ENCODE measurements around the gene INSL3.

DNA sequence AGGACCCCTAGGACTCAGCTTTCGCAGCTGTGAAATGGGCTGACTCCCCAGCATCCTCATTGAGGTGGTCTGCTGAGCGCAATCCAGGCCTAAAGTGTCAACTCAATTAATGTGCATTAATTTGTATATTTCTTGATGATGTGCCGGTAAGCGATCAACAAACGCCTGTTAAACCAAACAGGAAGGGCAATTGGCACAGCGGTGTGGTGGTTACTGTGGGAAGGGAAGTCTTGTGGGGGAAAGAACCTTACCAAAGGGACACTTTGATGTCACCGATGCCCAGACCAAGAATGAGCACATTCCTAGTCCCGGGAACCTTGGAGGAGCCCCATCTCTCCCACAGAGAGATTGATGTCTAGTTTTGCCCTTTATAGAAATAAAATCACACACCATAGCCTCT, 24.8 kb upstream of the INSL3 start:
- TF ChIP-seq, protein P1, sequence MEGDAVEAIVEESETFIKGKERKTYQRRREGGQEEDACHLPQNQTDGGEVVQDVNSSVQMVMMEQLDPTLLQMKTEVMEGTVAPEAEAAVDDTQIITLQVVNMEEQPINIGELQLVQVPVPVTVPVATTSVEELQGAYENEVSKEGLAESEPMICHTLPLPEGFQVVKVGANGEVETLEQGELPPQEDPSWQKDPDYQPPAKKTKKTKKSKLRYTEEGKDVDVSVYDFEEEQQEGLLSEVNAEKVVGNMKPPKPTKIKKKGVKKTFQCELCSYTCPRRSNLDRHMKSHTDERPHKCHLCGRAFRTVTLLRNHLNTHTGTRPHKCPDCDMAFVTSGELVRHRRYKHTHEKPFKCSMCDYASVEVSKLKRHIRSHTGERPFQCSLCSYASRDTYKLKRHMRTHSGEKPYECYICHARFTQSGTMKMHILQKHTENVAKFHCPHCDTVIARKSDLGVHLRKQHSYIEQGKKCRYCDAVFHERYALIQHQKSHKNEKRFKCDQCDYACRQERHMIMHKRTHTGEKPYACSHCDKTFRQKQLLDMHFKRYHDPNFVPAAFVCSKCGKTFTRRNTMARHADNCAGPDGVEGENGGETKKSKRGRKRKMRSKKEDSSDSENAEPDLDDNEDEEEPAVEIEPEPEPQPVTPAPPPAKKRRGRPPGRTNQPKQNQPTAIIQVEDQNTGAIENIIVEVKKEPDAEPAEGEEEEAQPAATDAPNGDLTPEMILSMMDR (IDR thresholded peaks at IDR 0.05) = no peak
- TF ChIP-seq POLR2A (IDR thresholded peaks at IDR 0.05) (no peak), POLR2AphosphoS5 (IDR thresholded peaks at IDR 0.05; ENCODE audit: insufficient read depth in 1 of 2, low read depth in 1 of 2) (no peak)
